Caco-2 (cell line): ENCODE results near the gene ZBTB32. TPM values are rescaled to one million over a fixed set of nuclear protein-coding genes. Genes with fewer than 3 reads are reported as not detected.

Source experiments
- BruUV-seq: library from RNA; stranded (reverse); fragments of 400-500 nt; replicated peaks from 2 replicates; lab custom pipeline; 2021; lab: Mats Ljungman, UMichigan
- CTCF ChIA-PET: fragments of 300-600 bp; sonication (Branson Sonifier 250); formaldehyde crosslinking; loops from one replicate; lab custom pipeline; 2022; ENCODE audit warnings: antibody characterized with exemption; lab: Charles Lee
- POLR2A ChIA-PET: fragments of 300-600 bp; sonication (Branson Sonifier 250); formaldehyde crosslinking; loops from one replicate; lab custom pipeline; 2022; ENCODE audit warnings: antibody characterized with exemption; lab: Charles Lee
- DNase-seq, 2 experiments: peaks; one replicate each; pipeline versions ENCODE4 v3.0.0 to v3.0.0-alpha.2; 2020 to 2022
- H3K27me3 ChIP-seq: replicated peaks from 2 replicates; pipeline ENCODE4 v1.6.0; 2011; ENCODE audit warnings: low read length; ENCODE audit not compliant: control insufficient read depth, insufficient read depth
- H3K36me3 ChIP-seq: 2 replicates; pipeline ENCODE4 v1.5.1; 2011; ENCODE audit warnings: low read length; ENCODE audit not compliant: control insufficient read depth, insufficient read depth
- H3K4me1 ChIP-seq: fragments of 250-450 bp; sonication (Bioruptor Pico); 2 replicates; pipeline ENCODE4 v1.5.1; 2020; ENCODE audit warnings: mild to moderate bottlenecking
- H3K4me3 ChIP-seq: 2 replicates; pipeline ENCODE4 v1.5.1; 2011; ENCODE audit warnings: low read depth, mild to moderate bottlenecking, control low read depth, low read length
- H3K9me3 ChIP-seq: fragments of 250-450 bp; sonication (Bioruptor Pico); 2 replicates; pipeline ENCODE4 v1.5.1; 2020; ENCODE audit warnings: mild to moderate bottlenecking, moderate library complexity
- H3K27ac Mint-ChIP-seq: one replicate; pipeline ENCODE4 v1.8.0; 2022; ENCODE audit warnings: mixed read lengths; ENCODE audit not compliant: unreplicated experiment
- H3K27me3 Mint-ChIP-seq: one replicate; pipeline ENCODE4 v1.8.0; 2022; ENCODE audit warnings: mixed read lengths; ENCODE audit not compliant: insufficient read depth, unreplicated experiment
- H3K36me3 Mint-ChIP-seq: one replicate; pipeline ENCODE4 v1.8.0; 2022; ENCODE audit warnings: mild to moderate bottlenecking, mixed read lengths; ENCODE audit not compliant: insufficient read depth, unreplicated experiment
- H3K4me1 Mint-ChIP-seq: one replicate; pipeline ENCODE4 v1.8.0; 2022; ENCODE audit warnings: low read depth, mixed read lengths; ENCODE audit not compliant: unreplicated experiment
- H3K4me3 Mint-ChIP-seq: one replicate; pipeline ENCODE4 v1.8.0; 2022; ENCODE audit warnings: mild to moderate bottlenecking, moderate library complexity, mixed read lengths; ENCODE audit not compliant: unreplicated experiment
- H3K9me3 Mint-ChIP-seq: one replicate; pipeline ENCODE4 v1.8.0; 2022; ENCODE audit warnings: mixed read lengths; ENCODE audit not compliant: unreplicated experiment
- intact Hi-C: fragments of 100-400 bp; cut with micrococcal nuclease; formaldehyde crosslinking; loops from one replicate; pipeline ENCODE4 v1.10.0; 2022; ENCODE audit not compliant: unreplicated experiment
- total RNA-seq: library from RNA; stranded (reverse); gene quantifications from 2 replicates; pipeline ENCODE4 v1.2.3, GENCODE V29; 2022
- TF ChIP-seq, protein P1 (sequence below), 2 experiments: fragments of 200-600 bp in 1 of 2; IDR thresholded peaks; 1 replicate in 1 of 2; 2 replicates in 1 of 2; pipeline versions ENCODE4 v1.5.1 to v1.8.0; 2011 to 2022; ENCODE audit warnings: antibody characterized with exemption in 1 of 2, control low read depth in 1 of 2, inconsistent platforms in 1 of 2, low read depth in 1 of 2, low read length in 1 of 2, mild to moderate bottlenecking in 1 of 2, moderate library complexity in 1 of 2; ENCODE audit not compliant: insufficient read depth in 1 of 2, severe bottlenecking in 1 of 2, unreplicated experiment in 1 of 2

Gene ZBTB32
- total RNA-seq, 1 experiment from 2014 or later: not detected

DNA sequence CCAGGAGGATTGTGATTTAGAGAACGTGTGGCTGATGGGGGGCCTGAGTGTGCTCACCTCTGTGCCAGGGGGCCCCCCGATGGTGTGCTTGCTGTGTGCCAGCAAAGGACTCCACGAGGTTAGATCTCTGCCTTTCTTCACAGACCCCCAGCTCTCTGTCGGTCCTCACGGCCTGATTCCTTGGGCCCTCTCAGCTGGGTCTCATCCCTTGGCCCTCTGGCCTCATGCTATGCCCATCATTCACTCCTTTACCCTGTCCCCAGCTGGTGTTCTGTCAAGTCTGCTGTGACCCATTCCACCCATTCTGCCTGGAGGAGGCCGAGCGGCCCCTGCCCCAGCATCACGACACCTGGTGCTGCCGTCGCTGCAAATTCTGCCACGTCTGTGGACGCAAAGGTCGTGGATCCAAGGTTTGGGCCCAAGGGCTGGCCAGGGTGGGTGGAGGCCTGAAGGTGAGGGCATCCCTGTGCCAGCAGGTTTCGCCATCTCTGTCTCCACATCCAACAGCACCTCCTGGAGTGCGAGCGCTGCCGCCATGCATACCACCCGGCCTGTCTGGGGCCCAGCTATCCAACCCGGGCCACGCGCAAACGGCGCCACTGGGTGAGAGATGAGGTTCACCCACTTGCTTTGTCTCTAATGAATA is 21.0 kb downstream of the ZBTB32 start:
- H3K36me3 Mint-ChIP-seq: peaks cover 94% of the 10 kb centered on the region

DNA sequence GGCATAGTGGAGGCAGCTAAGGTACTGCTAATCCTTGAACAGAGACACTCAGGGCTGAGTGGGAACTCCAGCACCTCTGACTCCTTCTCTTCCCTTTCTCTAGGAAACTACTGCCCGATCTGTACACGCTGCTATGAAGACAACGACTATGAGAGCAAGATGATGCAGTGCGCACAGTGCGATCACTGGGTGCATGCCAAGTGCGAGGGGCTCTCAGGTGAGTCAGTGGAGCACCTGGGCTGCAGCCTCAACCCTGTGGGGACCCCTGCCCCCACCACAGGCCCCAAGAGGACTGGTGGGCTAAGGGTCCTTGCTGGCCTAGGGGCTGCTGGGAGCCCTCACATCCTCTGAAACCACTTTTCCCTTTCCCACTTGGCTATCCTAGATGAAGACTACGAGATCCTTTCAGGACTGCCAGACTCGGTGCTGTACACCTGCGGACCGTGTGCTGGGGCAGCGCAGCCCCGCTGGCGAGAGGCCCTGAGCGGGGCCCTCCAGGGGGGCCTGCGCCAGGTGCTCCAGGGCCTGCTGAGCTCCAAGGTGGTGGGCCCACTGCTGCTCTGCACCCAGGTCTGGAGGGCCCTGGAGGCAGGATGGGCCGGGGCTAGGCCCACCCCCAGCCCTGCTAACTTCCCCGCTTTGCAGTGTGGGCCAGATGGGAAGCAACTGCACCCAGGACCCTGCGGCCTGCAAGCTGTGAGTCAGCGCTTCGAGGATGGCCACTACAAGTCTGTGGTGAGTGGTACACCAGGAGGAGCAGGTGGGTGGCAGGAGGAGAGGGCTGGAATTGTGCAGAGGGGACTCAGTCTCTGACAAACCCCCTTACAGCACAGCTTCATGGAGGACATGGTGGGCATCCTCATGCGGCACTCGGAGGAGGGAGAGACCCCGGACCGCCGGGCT is 22.9 kb downstream of the ZBTB32 start:
- intact Hi-C loops: no loop called here
- CTCF ChIA-PET: interaction anchor here (1.0 to 1.6 kb wide), 2 partner anchors 10 to 13 kb away, joined by 7 to 10 read pairs; no protein-coding TSS in a partner anchor
- TF ChIP-seq, protein P1, sequence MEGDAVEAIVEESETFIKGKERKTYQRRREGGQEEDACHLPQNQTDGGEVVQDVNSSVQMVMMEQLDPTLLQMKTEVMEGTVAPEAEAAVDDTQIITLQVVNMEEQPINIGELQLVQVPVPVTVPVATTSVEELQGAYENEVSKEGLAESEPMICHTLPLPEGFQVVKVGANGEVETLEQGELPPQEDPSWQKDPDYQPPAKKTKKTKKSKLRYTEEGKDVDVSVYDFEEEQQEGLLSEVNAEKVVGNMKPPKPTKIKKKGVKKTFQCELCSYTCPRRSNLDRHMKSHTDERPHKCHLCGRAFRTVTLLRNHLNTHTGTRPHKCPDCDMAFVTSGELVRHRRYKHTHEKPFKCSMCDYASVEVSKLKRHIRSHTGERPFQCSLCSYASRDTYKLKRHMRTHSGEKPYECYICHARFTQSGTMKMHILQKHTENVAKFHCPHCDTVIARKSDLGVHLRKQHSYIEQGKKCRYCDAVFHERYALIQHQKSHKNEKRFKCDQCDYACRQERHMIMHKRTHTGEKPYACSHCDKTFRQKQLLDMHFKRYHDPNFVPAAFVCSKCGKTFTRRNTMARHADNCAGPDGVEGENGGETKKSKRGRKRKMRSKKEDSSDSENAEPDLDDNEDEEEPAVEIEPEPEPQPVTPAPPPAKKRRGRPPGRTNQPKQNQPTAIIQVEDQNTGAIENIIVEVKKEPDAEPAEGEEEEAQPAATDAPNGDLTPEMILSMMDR (IDR thresholded peaks at IDR 0.05; ENCODE audit: insufficient read depth in 1 of 2, low read depth in 1 of 2, low read length in 1 of 2, severe bottlenecking in 1 of 2, unreplicated experiment in 1 of 2): no peak
- peaks cover 8% of the 10 kb centered on the region for H3K36me3 ChIP-seq
- no peak for DNase-seq
- peaks cover 90% of the 10 kb centered on the region for H3K36me3 Mint-ChIP-seq
- POLR2A ChIA-PET: interaction anchor here (0.5 to 0.6 kb wide), 2 partner anchors 13 to 18 kb away, joined by 3 read pairs; partner anchors contain the start of gene PSENEN
- H3K27me3 ChIP-seq: no peaks in the 10 kb centered on the region
- H3K4me3 ChIP-seq: no peak overlapping the region
- no peaks in the 10 kb centered on the region for H3K4me1 Mint-ChIP-seq
- no peaks in the 10 kb centered on the region for H3K27me3 Mint-ChIP-seq
- no peaks in the 10 kb centered on the region for H3K4me1 ChIP-seq
- H3K9me3 ChIP-seq: no peaks in the 10 kb centered on the region
- no peak overlapping the region for H3K4me3 Mint-ChIP-seq
- H3K9me3 Mint-ChIP-seq: no peaks in the 10 kb centered on the region
- no TSS peak for BruUV-seq
- H3K27ac Mint-ChIP-seq: no peak overlapping the region

More for the DNA sequence above, 21.0 kb downstream of the ZBTB32 start:
- no peaks in the 10 kb centered on the region for H3K9me3 Mint-ChIP-seq
- no peak overlapping the region for H3K4me3 ChIP-seq
- ChIA-PET CTCF (no interaction called here), POLR2A (no interaction called here)
- no peaks in the 10 kb centered on the region for H3K4me1 Mint-ChIP-seq
- H3K27me3 ChIP-seq: no peaks in the 10 kb centered on the region
- no peak for DNase-seq
- TF ChIP-seq, protein P1 (IDR thresholded peaks at IDR 0.05; ENCODE audit: insufficient read depth in 1 of 2, low read depth in 1 of 2, low read length in 1 of 2, severe bottlenecking in 1 of 2, unreplicated experiment in 1 of 2): no peak
- no peaks in the 10 kb centered on the region for H3K4me1 ChIP-seq
- no peaks in the 10 kb centered on the region for H3K9me3 ChIP-seq
- intact Hi-C loops: no loop called here
- H3K27me3 Mint-ChIP-seq: no peaks in the 10 kb centered on the region
- H3K4me3 Mint-ChIP-seq: no peak overlapping the region
- H3K36me3 ChIP-seq: peaks cover 8% of the 10 kb centered on the region
- H3K27ac Mint-ChIP-seq: peak overlapping the region; percentile 20
- no TSS peak for BruUV-seq

DNA sequence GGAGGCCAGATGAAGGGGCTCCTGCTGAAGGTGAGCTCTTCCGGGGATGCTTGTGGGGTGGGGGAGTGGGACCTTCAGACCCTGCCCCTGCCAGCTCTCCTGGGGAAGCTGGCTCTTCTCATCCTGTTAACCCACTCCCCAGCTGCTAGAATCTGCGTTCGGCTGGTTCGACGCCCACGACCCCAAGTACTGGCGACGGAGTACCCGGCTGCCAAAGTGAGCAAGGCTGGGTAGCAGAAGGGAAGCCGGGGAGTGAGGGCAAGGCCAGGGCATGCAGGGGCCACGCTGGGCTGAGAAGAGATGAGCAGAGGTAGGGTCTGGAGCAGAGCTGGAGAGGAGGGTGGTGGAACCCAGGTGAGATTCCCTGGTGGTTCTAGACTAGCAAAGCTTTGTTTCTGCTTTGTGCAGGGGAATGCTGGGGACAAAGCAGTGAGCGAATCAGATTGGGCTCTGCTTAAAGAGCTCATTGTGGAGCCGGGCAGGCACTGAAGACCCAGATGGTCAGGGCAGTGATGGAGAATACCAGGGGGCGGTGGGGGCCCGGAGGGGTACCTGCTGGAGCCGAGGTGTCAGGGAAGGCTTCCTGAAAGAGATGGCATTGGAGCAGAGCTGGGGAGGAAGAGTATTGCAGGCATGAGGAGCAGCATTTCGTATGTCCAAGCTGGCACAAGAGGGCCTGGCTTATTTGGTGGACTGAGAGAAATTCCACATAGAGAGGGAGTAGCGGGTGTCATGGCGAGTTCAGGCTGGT is 23.8 kb downstream of the ZBTB32 start:
- H3K36me3 ChIP-seq: peaks cover 5% of the 10 kb centered on the region
- intact Hi-C loops: no loop called here

More for the DNA sequence above, 23.8 kb downstream of the ZBTB32 start:
- no peak for DNase-seq
- H3K27me3 Mint-ChIP-seq: no peaks in the 10 kb centered on the region
- ChIA-PET CTCF (interaction anchor here (1.6 kb wide), 1 partner anchor 9 kb away, joined by 7 read pairs; no protein-coding TSS in a partner anchor), POLR2A (interaction anchor here (0.5 to 0.6 kb wide), 2 partner anchors 13 to 17 kb away, joined by 3 read pairs; partner anchors contain the start of gene PSENEN)
- no TSS peak for BruUV-seq
- no peaks in the 10 kb centered on the region for H3K4me1 Mint-ChIP-seq
- no peak overlapping the region for H3K27ac Mint-ChIP-seq
- Histone ChIP-seq H3K9me3 (no peaks in the 10 kb centered on the region), H3K27me3 (no peaks in the 10 kb centered on the region), H3K4me3 (no peak overlapping the region), H3K4me1 (no peaks in the 10 kb centered on the region)
- no peak overlapping the region for H3K4me3 Mint-ChIP-seq
- peaks cover 85% of the 10 kb centered on the region for H3K36me3 Mint-ChIP-seq
- TF ChIP-seq, protein P1 (IDR thresholded peaks at IDR 0.05; ENCODE audit: insufficient read depth in 1 of 2, low read depth in 1 of 2, low read length in 1 of 2, severe bottlenecking in 1 of 2, unreplicated experiment in 1 of 2): no peak
- H3K9me3 Mint-ChIP-seq: no peaks in the 10 kb centered on the region
